HG02763 (cell line): ENCODE measurements around the gene ARHGAP6.

Source experiments
- ATAC-seq: cut with Tn5 transposase; IDR thresholded peaks from one replicate; pipeline ENCODE4 v1.9.1; 2021; ENCODE audit warnings: mild to moderate bottlenecking, moderate library complexity; ENCODE audit not compliant: unreplicated experiment

The ARHGAP6 gene

GRCh38 chrX:11431786-11432185 is 233.9 kb downstream of the ARHGAP6 start:
- ATAC-seq, result no peak

- ATAC-seq, result no peak
Observed at GRCh38 chrX:11430271-11430670, 235.4 kb downstream of the ARHGAP6 start.

DNA sequence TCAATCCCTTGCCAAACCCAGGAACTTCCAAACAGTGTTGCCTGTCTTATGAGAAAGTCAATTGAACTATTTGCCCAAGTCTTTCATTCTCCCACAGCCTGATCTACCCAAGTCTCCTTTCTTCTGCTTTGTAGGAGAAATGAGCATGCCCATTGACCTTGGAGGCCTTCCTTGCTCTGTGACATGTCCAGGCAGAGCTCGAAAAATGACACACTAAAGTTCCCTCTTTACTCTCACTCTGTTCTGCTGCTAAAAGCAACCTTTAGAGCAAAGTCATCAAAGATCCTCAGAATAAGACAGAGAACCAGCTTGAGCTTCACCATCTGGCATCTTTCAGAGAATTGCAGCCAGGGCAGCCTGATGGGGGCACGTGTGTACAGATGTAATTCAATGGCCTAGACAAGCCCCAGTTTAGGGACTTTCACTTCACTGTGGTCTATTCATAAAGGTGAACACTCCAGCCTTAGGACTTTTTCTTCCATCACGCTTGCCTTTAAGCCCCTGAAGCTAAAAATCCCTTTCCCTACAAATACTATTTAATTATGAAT is 236.1 kb downstream of the ARHGAP6 start:
- no peak for ATAC-seq

- no peak for ATAC-seq
Observed at GRCh38 chrX:11427453-11428071, 238.2 kb downstream of the ARHGAP6 start.

GRCh38 chrX:11426712-11427452 is 238.8 kb downstream of the ARHGAP6 start:
- no peak for ATAC-seq

DNA sequence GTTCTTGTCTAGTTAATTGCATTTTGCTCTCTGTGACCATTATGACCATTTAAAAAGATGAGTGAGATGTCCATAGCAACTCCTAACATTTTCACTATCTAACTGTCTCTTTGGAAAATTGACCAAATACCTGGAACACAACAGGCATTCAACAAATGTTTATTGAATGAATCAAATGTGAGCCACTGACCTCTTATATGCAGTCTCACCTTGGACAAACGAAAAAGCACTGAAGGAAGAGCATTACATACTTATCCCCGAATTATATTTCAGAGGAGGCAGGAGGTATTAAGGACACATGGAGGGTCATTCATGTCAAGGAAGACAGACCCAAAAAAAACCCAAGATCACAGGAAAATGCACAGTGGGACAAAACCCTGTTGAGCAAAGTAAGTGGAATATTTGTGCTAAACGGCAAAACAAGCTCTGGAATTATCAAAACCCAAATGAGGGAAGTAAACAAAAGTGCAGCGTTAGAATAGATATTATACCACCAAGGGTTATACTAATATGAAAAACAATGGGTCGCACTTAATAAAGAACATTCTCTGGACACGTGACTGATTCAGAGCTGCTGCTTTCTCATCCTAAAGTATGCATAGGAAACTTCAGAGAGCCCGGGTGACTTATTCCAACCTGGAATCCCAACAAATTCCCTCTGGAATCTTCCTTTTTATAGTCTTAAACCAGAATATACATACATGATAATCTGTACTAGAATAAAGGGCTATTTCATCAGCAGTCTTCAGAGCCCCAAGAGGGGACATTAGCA is 240.6 kb downstream of the ARHGAP6 start:
- no peak for ATAC-seq

- no peak for ATAC-seq
Observed at GRCh38 chrX:11423949-11424348, 241.8 kb downstream of the ARHGAP6 start.

GRCh38 chrX:11423362-11423818 is 242.3 kb downstream of the ARHGAP6 start:
- peak; percentile 83 for ATAC-seq

- no peak for ATAC-seq
Observed at GRCh38 chrX:11422525-11422857, 243.2 kb downstream of the ARHGAP6 start.

DNA sequence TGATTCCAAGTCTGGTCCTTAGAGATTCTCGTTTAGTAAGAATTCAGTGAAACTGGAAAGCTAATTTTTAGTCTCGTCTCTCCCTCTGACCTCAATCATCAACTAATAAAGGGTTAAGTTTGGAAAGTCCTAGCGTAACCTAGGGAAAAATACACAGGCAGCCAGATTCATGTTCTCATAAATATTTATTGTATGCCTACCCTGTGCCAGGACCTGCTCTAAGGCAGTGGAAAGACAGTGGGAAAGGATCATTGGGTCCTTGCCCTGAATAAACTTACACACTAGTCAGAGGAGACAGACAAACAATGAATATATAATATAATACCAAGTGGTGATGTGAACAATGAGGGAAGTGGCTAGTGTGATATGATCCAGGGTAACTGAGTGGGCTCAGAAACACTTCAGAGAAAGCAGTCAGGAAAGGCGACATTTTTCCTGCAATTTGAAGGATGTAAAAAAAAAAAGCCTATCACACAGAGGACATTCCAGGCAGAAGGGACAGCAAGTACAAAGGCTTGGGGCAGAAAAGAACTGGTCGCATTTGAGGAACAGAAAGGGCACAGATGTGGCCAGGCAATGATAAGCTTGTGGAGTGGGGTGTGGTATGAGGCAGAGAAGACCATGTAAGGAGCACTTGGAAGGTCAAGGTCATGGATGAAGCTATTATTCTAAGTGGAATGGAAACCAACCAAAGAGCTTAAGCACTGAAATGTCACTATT is 243.8 kb downstream of the ARHGAP6 start:
- no peak for ATAC-seq

- no peak for ATAC-seq
Observed at GRCh38 chrX:11420851-11421250, 244.9 kb downstream of the ARHGAP6 start.

DNA sequence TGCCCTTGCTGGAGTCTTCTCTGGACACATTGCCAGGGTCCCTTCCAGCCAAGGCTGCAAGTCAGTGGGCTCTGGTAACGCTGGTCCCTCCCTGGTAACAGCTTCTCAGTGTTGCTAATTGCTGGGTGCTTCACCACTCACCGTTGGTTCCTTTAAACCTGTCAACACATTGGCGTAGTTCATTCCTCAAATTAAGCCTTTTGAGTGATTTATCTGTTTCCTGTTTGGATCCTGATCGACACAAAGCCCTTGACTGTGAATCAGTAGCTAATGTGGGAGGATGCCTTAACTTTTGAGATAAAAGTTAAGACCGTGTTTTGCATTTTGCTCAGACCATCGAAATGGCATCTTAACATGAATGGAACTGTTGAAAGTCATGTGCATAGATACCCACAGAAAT is 246.6 kb downstream of the ARHGAP6 start:
- no peak for ATAC-seq

DNA sequence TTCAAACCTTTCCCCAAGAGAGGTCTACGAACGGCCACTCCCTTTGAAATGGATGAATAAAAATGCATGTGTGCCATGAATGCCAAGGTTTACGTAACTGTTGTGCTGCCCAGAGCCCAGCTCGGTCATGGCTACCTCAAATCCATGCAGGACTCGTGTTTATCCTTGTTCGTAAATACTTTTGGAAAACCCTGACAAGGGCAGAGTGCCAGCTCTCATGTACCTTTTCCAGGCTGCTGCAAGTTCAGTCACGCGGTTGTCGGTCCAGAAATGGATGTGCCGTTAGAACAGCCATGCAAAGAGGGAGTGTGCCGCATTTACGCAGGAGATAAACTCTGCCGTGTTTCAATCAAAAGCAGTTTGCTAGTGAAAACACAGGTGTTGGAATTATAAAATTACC is 249.1 kb downstream of the ARHGAP6 start:
- no peak for ATAC-seq

GRCh38 chrX:11414091-11414490 is 251.6 kb downstream of the ARHGAP6 start:
- no peak for ATAC-seq

DNA sequence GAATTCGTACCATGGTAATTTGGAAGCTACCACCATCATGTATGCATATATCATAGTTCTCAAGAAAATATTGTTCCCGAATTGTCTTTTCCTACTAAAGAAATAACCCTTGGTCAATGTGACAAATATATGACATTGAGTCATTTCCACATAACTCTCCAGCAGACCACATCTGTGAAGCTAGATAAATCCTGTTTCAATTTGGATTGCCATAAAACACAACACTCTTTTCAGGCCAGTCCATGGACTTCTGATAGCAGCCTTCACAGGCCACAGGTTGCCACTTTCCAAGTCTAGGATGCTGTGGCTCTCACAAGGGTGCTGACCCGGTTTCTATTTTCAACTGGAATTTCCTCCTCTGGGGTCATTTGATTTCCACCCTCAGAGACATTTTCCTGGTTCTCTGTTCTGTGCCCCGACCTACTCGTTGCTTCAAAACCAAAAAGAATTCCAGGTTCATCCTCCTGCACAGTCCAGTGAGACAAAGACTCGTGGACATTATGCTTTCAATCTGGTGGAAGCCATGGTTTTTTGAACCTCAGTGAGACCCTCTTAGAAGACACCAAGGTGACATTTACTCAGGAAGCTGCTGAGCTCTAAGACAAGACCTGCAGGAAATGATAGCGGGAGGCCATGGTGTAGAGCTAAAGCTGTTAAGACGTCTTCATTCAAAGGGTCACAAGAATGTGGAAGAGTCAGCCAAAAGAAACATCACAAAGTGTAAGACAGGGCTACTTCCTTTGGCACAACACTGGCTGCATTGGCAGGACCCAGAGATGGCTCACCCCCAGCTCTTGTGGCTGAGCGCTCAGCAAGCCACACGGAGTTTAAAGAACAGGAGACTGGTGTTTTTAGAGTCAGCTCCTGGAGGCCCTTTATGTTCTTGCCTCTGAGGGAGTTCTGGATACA is 252.8 kb downstream of the ARHGAP6 start:
- no peak for ATAC-seq

- no peak for ATAC-seq
Observed at GRCh38 chrX:11409957-11410356, 255.8 kb downstream of the ARHGAP6 start.

- ATAC-seq, result no peak
Observed at GRCh38 chrX:11408783-11409182, 256.9 kb downstream of the ARHGAP6 start.

DNA sequence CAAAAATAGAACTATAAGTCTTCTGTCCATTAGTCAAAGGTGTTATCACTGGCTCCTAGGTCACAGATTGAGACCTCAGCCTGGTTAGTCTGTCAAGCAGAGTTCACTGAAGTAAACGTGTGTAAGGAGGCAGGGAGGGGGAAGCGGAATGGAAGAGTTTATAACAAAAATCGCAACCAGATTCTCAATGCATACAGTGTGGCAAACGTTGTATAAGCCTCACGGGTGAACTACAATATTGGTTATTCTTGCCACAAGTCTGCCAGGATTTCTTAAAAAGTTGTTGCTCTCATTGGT is 257.7 kb downstream of the ARHGAP6 start:
- no peak for ATAC-seq

DNA sequence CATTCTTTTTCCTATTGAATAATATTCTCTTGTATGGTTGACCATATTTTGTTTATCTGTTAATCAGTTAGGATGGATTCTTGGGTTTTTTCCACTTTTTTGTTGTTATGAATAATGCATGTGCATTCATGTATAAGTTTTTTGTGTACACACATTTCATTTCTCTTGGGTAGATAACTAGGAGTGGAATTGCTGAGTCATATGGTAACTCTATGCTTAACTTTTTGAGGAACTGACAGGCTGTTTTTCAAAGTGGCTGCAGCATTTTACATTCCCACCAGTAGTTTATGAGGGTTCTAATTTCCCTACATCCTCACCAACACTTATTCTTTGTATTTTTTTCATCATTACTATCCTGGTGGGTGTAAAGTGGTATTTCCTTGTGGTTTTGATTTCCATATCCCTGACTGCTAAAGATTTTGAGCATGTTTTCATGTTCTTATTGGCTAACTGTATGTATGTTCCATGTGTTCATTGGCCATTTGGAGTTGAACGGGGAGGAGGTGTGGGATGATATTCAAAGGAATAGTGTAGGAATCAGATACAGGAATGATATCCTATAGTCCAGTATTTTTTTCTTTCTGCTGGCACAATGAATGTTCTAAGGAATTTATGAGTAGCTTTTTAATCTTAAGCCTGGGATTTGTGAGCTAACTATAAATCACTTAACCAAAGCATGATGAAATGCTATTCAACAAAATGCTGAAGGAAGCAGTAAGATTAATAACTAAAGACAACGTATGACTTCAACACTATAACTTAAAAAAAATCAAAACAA is 258.2 kb downstream of the ARHGAP6 start:
- ATAC-seq, result no peak
